ENCODE data around the gene C6orf120.

GRCh38 chr6:169707772-169708171, 5.8 kb downstream of the C6orf120 start:
- TF ChIP-seq CTCF (IDR thresholded peaks at IDR 0.05) (no peak), POLR2A (IDR thresholded peaks at IDR 0.05) (no peak), POLR2AphosphoS5 (IDR thresholded peaks at IDR 0.05) (no peak)
